Myocyte (in vitro differentiated cells): ENCODE measurements around the gene C4orf50. TPM values are rescaled to one million over a fixed set of nuclear protein-coding genes. Genes with fewer than 3 reads are reported as not detected.
"Not testable (repeated sequence)": the region's sequence is repeated elsewhere in the genome, so short reads cannot be mapped to it uniquely, and the experiment has no call there.

Experiments used
- DNase-seq: peaks from one replicate; pipeline ENCODE4 v3.0.0-alpha.2; 2012; ENCODE audit warnings: low read depth
- total RNA-seq: library from RNA; depleted of rRNA; stranded (reverse); fragments of >200 nt; gene quantifications from 2 replicates; pipeline ENCODE4 v1.2.3, GENCODE V29; 2014

Gene C4orf50
- total RNA-seq, 1 donor from 2014 or later = 0.05 TPM

- DNase-seq = no peak
Measured at GRCh38 chr4:5952975-5953951, 65.0 kb downstream of the C4orf50 start.

DNA sequence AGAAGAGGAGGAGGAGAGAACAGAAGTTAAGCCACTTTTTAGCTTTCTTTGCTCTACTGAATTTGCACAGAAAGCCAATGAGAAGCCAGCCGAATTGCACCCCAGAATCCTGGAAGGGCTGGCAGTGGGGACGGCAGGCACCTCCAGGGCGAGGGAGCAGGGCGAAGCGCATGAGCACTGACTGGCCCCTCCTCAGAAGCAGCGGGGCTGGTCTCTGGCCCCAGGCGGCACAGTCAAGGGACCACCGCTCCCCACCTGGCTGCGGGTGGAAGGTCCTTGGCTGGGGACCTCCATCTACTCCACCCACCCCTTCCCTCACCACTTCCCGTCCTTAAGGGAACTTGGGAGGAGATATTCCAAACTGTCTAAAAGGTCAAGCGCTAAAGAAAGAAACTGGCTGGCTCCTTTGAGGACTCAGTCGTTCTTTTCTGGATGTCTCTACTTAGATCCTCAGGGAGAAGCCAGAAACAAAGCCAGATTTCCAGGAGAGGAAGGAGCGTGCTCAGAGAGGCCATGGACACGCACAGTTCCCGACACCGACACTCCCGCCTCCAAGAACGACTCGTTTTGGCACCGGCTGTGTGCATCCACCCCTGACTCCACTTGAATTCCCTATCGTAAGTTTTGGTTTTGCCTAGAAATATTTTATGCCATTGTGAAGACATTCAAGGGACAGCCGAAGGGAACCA is 65.8 kb downstream of the C4orf50 start:
- DNase-seq = no peak

DNA sequence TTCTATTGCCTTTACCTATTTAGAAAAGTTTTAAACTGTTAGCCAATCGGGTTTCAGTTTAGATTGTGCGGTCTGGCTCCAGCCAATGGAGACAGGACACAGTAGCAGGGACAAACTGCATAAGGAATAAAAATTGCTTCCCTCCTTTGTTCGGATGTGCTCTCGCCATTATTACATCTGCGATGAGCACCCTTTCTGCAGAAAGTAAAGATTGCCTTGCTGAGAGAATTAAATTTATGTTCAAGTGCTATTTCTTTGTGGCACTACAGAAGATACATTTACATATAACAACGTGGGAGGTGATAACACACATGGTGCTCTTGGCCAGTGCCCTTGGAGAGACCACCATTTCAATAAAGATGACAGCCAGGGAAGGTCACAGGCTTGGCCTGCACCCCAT is 71.6 kb downstream of the C4orf50 start:
- DNase-seq = not testable (repeated sequence)

DNA sequence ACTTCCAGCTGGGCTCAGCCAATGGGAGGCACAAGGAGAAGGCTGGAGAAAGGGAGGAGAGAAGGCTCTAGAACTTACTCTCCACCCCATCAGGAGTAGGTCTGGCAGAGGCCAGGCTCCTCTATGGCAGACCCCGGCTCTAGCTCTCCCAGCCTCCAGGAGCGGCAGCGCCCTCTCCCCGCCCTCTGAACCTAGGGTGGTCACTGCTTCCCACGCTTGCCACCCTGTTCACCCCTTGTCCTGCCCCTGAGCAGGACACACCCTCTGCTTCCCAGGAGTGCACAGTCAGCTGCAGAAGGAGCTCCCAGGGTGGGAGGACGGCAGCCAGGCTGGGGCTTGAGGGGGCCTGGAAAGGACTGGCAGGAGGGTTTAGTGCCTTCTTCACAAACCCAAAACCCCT is 72.3 kb downstream of the C4orf50 start:
- no peak for DNase-seq

DNA sequence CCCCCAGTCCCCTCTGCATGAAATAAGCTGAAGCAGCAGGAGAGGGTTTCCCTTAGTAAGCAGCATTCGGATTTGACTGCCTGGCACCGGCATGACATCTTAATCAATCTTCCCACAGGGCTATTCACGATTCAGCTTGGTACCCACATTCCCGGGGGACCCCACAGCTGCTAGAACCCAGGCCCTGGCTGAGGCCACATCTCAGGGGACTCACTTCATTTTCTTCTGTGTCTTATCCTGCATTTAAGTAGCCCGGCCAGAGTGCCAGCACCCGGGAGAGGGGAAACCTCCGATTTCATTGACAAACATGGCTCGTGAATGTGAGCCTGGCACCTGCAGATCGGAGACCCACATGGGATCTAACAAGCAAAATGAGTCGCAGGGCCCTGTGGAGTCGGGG is 73.1 kb downstream of the C4orf50 start:
- DNase-seq = no peak

DNA sequence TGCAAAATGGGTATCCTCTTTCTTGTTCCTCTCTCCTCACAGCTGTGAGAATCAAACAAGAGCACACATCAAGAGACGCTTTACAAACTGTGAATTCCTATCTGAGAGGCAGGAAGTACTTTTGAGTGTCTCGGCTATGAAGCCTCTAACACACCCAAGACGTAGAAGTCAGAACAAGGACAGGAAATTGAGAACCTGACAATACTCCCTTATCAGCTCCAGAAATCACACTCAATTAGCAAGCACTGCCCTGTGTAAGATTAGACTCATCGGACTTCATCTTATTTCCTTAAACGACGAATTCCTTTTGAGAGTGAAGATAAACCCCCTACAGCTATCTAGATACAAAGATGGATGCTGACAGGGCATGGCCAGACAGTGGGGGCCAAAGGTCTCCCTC is 74.7 kb downstream of the C4orf50 start:
- DNase-seq = no peak

- no peak for DNase-seq
Measured at GRCh38 chr4:5942947-5943346, 75.3 kb downstream of the C4orf50 start.

DNA sequence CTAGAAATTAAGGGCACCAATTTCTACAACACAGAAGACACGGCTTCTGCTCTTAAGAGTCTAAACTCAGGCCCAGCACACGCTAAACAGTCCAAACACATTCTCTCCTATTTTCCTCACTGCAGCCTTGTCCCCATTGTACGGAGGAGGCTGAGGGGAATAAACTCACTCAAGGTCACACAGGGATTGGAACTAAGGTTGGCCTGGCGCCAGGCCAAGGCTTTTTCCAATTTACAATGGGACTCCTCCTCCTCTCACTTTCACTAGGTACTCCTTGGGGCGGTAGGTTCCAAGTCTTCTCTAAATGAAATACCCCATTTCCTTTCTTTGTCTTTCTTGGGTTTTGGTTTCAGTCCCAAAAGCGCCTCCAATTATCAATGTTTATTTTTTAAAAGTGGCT is 76.6 kb downstream of the C4orf50 start:
- DNase-seq = no peak

DNA sequence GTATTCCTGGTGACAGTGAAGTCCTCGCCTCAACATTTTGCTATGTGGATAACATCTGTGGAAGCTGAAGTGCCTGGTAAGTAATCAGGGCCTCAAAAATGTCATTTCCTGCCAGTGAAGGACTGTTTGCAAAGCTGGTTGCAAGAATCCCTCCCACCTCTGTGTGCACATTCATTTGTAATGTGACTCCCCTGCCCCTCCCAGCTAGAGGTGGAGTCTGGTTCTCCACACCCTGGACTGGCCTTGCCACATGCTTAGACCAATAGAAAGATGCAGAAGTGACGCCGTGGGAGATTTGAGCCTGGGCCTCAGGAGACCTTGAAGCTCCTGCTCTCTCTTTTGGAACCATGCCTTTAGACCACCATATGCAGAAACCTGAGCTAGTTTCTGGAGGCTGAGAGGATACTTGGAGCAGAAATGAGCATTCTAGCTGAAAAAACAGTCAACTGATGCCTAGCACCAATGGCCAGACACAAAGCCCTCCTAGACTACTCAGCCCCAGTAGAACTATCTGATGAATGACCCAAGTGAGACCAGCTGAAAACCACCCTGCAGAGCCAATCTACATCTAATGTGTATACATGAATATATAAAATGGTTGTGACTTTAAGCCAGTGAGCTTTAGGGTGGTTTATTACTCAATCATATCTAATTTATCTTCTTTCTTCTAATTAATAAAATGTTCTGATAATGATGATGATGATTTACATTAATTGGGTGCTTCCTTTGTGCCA is 77.6 kb downstream of the C4orf50 start:
- DNase-seq = peak; percentile 14

- DNase-seq = no peak
Measured at GRCh38 chr4:5933996-5934831, 84.0 kb downstream of the C4orf50 start.

GRCh38 chr4:5933116-5933515 is 85.1 kb downstream of the C4orf50 start:
- no peak for DNase-seq

DNA sequence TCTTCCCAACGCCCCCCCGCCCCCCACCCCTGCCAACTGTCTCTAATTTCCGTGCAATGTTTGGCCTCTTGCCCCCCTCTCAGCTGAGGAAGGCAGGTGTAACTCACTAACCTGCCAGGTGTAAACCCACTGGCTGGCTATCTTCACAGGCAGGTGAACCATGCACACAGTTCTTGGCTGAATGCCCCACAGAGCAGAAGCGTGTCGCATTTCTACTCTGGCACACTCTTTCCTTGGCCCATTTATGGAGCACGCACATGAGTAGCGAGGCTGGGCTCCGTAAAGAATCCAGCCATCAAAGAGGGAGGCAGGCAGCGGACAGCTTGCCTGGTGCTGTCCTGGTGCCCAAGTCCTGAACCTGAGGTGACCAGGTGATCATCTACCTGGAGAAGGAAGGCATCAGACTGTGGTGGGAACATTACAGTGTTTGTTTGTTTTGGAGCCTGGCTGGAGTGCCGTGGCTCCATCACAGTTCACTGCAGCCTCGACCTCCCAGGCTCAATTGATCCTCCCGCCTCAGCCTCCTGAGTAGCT is 86.1 kb downstream of the C4orf50 start:
- DNase-seq = no peak

- DNase-seq = no peak
Measured at GRCh38 chr4:5931526-5931925, 86.7 kb downstream of the C4orf50 start.

DNA sequence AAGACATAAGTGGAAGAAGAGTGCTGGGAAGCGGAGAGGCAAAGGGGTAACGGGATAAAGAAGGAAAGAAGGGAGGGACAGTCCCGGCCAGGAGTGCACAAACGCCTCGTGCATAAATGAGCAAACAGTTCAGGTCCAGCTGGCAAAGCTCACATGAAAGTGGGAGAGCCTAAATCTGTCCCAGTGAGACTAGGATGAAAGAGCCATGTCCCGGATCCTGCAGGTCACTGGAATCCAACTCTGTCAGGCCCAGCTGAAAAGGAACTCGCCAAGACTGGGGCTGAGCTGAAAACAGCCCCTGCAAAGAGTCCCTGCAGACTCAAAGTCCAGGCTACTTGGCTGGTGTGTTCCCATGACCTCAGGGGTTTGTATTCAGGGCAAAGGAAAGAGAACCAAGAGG is 87.4 kb downstream of the C4orf50 start:
- no peak for DNase-seq

DNA sequence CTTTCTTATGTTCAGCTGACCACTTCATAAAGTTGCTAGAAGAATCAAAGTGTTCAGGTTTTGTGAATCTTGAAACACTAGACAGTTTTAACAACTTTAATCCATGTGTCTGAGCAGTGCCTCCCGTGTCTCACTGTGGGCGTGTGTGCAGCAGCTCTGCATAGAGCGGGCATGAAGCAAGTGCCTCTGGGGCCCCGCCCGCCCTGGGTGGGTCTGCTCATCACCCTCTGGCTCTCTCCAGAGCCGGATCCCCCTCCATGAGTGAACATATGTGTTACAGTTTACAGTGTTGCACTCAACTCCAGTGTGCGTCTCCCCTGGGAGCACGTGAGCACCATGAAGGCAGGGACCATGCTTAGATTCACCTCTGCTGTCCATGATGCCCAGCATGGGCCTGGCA is 87.8 kb downstream of the C4orf50 start:
- DNase-seq = no peak

GRCh38 chr4:5928844-5929420 is 89.3 kb downstream of the C4orf50 start:
- no peak for DNase-seq

DNA sequence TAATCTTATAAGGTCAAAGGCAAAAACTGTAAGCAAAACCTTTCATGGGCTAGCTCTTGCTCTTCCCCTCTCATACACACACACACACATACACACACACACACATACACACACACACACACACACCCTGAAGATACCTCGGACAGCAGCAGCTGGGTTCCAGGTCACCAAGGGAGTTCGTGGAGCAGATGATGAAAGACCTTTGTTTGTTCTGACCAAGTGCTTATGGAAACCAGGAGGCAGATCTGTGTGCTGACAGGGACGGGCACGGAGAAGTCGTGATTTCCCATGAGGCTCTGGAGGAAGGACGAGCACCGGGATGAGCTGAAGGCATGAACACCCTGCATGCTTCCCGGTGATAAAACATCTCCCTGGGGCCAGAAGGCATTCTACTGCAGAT is 90.0 kb downstream of the C4orf50 start:
- no peak for DNase-seq

DNA sequence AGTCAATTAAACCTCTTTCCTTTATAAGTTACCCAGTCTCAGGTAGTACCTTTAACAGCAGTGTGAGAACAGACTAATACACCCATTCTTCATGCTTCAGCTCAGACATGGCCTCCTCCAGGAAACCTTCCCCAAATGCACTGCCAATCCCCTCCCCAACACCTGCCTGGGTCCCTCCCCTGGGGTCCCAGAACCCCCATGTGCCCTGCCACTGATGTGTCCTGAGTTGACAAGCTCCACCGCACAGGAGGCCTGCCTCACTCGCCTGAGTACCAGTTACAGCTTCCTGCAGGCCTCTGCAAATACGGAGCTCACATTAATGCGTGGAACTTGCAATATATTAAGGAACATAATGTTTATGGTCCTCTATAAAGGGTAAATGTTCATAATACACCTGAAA is 90.5 kb downstream of the C4orf50 start:
- DNase-seq = no peak

DNA sequence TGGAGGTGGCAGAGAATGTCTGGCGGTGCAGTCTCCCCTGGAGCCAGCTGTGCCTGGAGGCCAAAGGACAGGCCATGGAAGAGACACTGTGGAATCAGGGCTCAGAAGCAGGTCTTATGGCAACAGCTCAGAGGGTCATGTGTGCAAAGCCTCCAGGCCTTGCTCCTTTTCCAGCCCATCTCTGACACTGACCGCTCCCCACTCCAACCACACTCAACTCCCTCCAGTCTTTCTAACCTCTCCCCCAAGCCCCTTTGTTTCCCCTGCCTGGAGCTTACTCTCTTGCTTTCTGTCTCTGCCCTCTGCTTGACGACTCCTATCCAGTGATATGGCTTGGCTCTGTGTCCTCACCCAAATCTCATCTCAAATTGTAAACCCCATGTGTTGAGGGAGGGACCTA is 91.1 kb downstream of the C4orf50 start:
- DNase-seq = no peak

DNA sequence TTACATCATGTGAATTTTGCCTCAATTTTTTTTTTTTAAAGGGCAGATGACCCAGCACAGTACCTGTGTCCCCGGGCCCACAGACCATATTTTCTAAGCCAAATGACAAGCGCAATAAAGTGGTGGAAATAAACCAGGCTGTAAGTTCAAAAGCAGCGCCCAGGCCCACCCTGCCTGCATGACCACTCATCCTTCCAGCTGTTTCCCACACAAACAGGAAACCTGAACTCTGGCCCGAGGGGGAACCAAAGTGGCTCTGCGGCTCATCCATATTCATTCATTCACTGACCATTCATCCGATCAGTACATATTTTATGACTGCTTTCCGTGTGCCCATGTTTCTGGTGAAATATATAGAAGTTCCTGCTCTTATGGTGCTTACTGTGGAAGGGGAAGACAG is 91.6 kb downstream of the C4orf50 start:
- no peak for DNase-seq
